T47D (cell line): Measurements from ENCODE around the gene FBP1.

Source experiments
- DNase-seq, 2 experiments: peaks; one replicate each; pipeline versions ENCODE4 v3.0.0 to v3.0.0-alpha.2; 2011 to 2012; ENCODE audit warnings: low read depth in 1 of 2, low spot score in 1 of 2
- JUND ChIP-seq: IDR thresholded peaks from 2 replicates; pipeline ENCODE4 v1.6.1; 2012; ENCODE audit warnings: low read depth
- in situ Hi-C: cut with HindIII; loops from 2 replicates; pipeline ENCODE4 v1.10.0; 2016; ENCODE audit warnings: low sequenced_read_pairs, low pct_unique_long_range_greater_than_20kb

FBP1 gene

GRCh38 chr9:94639061-94639998, at the start of gene FBP1:
FBP1 (minus strand) TSS chr9:94639518; CDS start chr9:94639310, 208 bp downstream.
- TF ChIP-seq JUND, result no peak
- in situ Hi-C loops, result no loop called here
- DNase-seq, result peak; percentile 34 to 65

- in situ Hi-C loops, result no loop called here
- TF ChIP-seq JUND, result no peak
- peak in 1 of 2 experiments; percentile 17 for DNase-seq
Observed at GRCh38 chr9:94687451-94687850, 48.1 kb upstream of the FBP1 start.

GRCh38 chr9:94685359-94685758, 46.0 kb upstream of the FBP1 start:
- no peak for DNase-seq
- no peak for TF ChIP-seq JUND
- in situ Hi-C loops, result no loop called here

GRCh38 chr9:94681508-94681907, 42.2 kb upstream of the FBP1 start:
- DNase-seq, result peak; percentile 26 to 81
- in situ Hi-C loops, result no loop called here
- TF ChIP-seq JUND, result no peak

- in situ Hi-C loops, result no loop called here
Observed at GRCh38 chr9:94680621-94681020, 41.3 kb upstream of the FBP1 start.

GRCh38 chr9:94680020-94680419, 40.7 kb upstream of the FBP1 start:
- no peak for TF ChIP-seq JUND
- DNase-seq, result no peak
- in situ Hi-C loops, result no loop called here

More at GRCh38 chr9:94680621-94681020, 41.3 kb upstream of the FBP1 start:
- no peak for TF ChIP-seq JUND
- DNase-seq, result no peak

GRCh38 chr9:94679587-94679986, 40.3 kb upstream of the FBP1 start:
- in situ Hi-C loops, result no loop called here
- DNase-seq, result no peak
- no peak for TF ChIP-seq JUND

- no peak for DNase-seq
- in situ Hi-C loops, result no loop called here
- no peak for TF ChIP-seq JUND
Observed at GRCh38 chr9:94677929-94678328, 38.6 kb upstream of the FBP1 start.

GRCh38 chr9:94676446-94677131, 37.3 kb upstream of the FBP1 start:
- in situ Hi-C loops, result no loop called here
- no peak for DNase-seq
- TF ChIP-seq JUND, result no peak

GRCh38 chr9:94675008-94675881, 35.9 kb upstream of the FBP1 start:
- DNase-seq, result no peak
- no peak for TF ChIP-seq JUND
- in situ Hi-C loops, result no loop called here

- DNase-seq, result no peak
- in situ Hi-C loops, result no loop called here
- TF ChIP-seq JUND, result no peak
Observed at GRCh38 chr9:94672811-94673487, 33.6 kb upstream of the FBP1 start.
